Right lobe of liver (tissue), 6 donors: ENCODE results near the gene LYZ. TPM values are rescaled to one million over a fixed set of nuclear protein-coding genes. Genes with fewer than 3 reads are reported as not detected.

ENCODE experiments used
- ATAC-seq, 4 donors: fragments of 200-7000 bp; cut with Tn5 transposase; one replicate each; pipeline ENCODE4 v1.9.1; 2020; ENCODE audit warnings: mild to moderate bottlenecking in 4 of 4, moderate library complexity in 4 of 4
- DNase-seq, 3 donors: peaks; one replicate each; pipeline ENCODE4 v3.0.0-alpha.2; 2020
- H3K27ac ChIP-seq, 3 donors: fragments of 200-600 bp; one replicate each; pipeline ENCODE4 v1.8.0; 2022
- H3K27me3 ChIP-seq, 2 donors: fragments of 200-600 bp; one replicate each; pipeline ENCODE4 v1.8.0; 2022
- H3K36me3 ChIP-seq, 4 donors: fragments of 200-600 bp; sonication (generic) in 1 of 4; one replicate each; pipeline versions ENCODE4 v1.5.1 to v1.8.0; 2017 to 2022; ENCODE audit warnings: control low read depth in 1 of 4
- H3K4me1 ChIP-seq, 4 donors: fragments of 200-600 bp; sonication (generic) in 1 of 4; one replicate each; pipeline versions ENCODE4 v1.5.1 to v1.8.0; 2017 to 2022; ENCODE audit warnings: control low read depth in 1 of 4
- H3K4me3 ChIP-seq, 3 donors: fragments of 200-600 bp; one replicate each; pipeline ENCODE4 v1.8.0; 2022
- H3K9me3 ChIP-seq, 4 donors: fragments of 200-600 bp; sonication (generic) in 1 of 4; one replicate each; pipeline versions ENCODE4 v1.5.1 to v1.8.0; 2017 to 2022; ENCODE audit warnings: control low read depth in 1 of 4
- POLR2A ChIP-seq: fragments of 450-650 bp; IDR thresholded peaks from one replicate; pipeline ENCODE4 v1.6.1; 2017; ENCODE audit warnings: antibody characterized with exemption, mild to moderate bottlenecking
- WGBS: methylation state at CpG from one replicate; pipeline ENCODE4 v1.1.6; 2018; ENCODE audit warnings: low coverage, low lambda C conversion rate; ENCODE audit not compliant: insufficient coverage; ENCODE audit errors: missing lambda C conversion rate; 5-methylcytosine and 5-hydroxymethylcytosine counted together
- intact Hi-C, 2 donors: fragments of 100-400 bp; cut with DNase I; formaldehyde crosslinking; loops; one replicate each; pipeline versions ENCODE4 v1.11.2 to v1.14.1; 2022
- total RNA-seq, 6 experiments: library from RNA; depleted of rRNA in 2 of 6; stranded (reverse); fragments of >200 nt in 2 of 6; fragmentation: NEBNext Ultra II Directional in 3 of 6; extraction: Animal tissue kit (Norgen Biotek cat#: 25700) in 3 of 6; gene quantifications; one replicate each; pipeline versions ENCODE4 v1.1.0 to v1.2.4, GENCODE V29; 2016 to 2023
- TF ChIP-seq, protein P1 (sequence below), 4 donors: fragments of 200-600 bp in 3 of 4; fragments of 450-650 bp in 1 of 4; IDR thresholded peaks; one replicate each; pipeline versions ENCODE4 v1.5.1 to v1.8.0; 2016 to 2022; ENCODE audit warnings: antibody characterized with exemption in 4 of 4, mild to moderate bottlenecking in 2 of 4
- donor health status: DM: no; HTN: yes; CAD: no.
- donor health status: DM: no; HTN: no; CAD: no.
- donor health status: DM: no; HTN: no; CAD: no.
- donor health status: DM: no; HTN: yes; CAD: no.
- donor health status: DM: no; HTN: yes; CAD: no.

LYZ gene
- total RNA-seq, 6 experiments from 2014 or later, result 3.5 to 69.9 (median 18.8) TPM

DNA sequence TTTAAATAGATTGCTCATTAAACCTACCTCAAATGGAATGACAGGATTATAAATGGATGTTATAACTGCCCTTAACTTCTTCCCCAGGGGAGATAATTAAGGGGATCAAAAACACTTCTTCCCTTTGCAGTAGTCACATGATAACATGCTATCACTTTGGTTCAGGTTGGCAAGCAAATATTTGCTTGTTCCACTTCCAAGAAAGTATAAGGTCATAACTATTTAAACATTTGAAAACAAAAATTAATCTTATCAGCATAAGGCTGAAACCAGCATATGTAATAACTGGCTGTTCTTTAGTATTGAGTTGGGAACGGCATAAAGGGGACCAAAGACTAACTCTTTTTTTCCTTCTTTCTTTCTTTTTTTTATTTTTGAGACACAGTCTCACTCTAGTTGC lies 2.4 kb upstream of the LYZ start:
- H3K36me3 ChIP-seq, result no peaks in the 10 kb centered on the region
- no peaks in the 10 kb centered on the region for H3K9me3 ChIP-seq
- DNase-seq, result no peak
- peak; percentile 32 to 74 (median 43) for ATAC-seq
- H3K27me3 ChIP-seq, result no peaks in the 10 kb centered on the region
- peak overlapping the region in 2 of 3 donors; percentile 41 to 57 for H3K27ac ChIP-seq
- WGBS, result 17% methylated on average over 1 of the region's 1 CpG
- intact Hi-C loops, result no loop called here
- TF ChIP-seq POLR2A, result no peak
- TF ChIP-seq, protein P1, sequence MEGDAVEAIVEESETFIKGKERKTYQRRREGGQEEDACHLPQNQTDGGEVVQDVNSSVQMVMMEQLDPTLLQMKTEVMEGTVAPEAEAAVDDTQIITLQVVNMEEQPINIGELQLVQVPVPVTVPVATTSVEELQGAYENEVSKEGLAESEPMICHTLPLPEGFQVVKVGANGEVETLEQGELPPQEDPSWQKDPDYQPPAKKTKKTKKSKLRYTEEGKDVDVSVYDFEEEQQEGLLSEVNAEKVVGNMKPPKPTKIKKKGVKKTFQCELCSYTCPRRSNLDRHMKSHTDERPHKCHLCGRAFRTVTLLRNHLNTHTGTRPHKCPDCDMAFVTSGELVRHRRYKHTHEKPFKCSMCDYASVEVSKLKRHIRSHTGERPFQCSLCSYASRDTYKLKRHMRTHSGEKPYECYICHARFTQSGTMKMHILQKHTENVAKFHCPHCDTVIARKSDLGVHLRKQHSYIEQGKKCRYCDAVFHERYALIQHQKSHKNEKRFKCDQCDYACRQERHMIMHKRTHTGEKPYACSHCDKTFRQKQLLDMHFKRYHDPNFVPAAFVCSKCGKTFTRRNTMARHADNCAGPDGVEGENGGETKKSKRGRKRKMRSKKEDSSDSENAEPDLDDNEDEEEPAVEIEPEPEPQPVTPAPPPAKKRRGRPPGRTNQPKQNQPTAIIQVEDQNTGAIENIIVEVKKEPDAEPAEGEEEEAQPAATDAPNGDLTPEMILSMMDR (IDR thresholded peaks at IDR 0.05), result no peak
- no peak overlapping the region for H3K4me3 ChIP-seq
- H3K4me1 ChIP-seq, result peaks cover 0 to 56% (median 17%) of the 10 kb centered on the region in 4 donors

DNA sequence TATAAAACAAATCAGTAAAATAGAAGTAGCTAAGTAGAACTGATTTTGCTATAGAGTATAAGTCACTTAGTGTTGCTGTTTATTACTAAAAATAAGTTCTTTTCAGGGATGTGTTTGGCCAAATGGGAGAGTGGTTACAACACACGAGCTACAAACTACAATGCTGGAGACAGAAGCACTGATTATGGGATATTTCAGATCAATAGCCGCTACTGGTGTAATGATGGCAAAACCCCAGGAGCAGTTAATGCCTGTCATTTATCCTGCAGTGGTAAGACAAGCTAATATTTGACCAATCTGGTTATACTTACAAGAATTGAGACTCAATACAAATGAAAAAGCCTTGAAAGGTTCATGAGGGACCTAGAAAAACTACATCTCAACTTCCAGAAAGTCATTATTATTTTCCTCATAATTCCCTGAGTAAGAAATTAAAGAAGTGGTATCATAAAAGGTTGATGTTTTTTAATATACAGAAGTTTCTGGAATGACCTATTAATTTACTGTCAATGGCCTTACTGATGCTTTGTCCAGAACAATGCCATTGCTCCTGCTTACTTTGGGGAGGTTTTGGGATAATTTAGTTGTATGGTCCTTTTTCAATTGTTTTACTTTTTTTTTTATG lies 1.9 kb downstream of the LYZ start:
- Histone ChIP-seq H3K4me3 (peak overlapping the region in 1 of 3 donors; percentile 14), H3K27ac (no peak overlapping the region), H3K9me3 (no peaks in the 10 kb centered on the region), H3K36me3 (no peaks in the 10 kb centered on the region), H3K27me3 (no peaks in the 10 kb centered on the region), H3K4me1 (peaks cover 0 to 24% (median 6%) of the 10 kb centered on the region in 4 donors)
- no peak for TF ChIP-seq POLR2A
- TF ChIP-seq, protein P1 (IDR thresholded peaks at IDR 0.05), result no peak
- DNase-seq (no peak), ATAC-seq (peak; percentile 37 to 65 (median 52))
- WGBS, result 8% methylated on average over 2 of the region's 2 CpGs
- intact Hi-C loops, result loop anchor here in 1 of 2 donors (10.0 kb wide), 1 partner anchor 55 kb away; no protein-coding TSS in a partner anchor

DNA sequence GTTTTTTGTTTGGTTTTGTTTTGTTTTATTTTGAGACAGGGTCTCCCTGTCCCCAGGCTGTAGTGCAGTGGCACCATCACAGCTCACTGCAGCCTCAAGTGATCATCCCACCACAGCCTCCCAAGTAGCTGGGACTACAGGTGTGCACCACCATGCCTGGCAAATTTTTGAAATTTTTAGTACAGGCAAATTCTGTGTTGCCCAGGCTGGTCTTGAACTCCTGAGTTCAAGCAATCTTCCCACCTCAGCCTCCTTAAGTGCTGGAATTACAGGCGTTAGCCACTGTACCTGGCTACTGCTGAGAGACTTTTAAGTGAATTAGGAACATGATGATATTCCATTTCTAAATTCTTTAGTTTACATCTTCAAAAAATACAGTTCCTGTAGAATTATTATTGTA lies 2.6 kb downstream of the LYZ start:
- DNase-seq (no peak), ATAC-seq (no peak)
- 92% methylated on average over 1 of the region's 1 CpG for WGBS
- TF ChIP-seq, protein P1 (IDR thresholded peaks at IDR 0.05), result no peak
- TF ChIP-seq POLR2A, result no peak
- Histone ChIP-seq H3K9me3 (no peaks in the 10 kb centered on the region), H3K27ac (no peak overlapping the region), H3K36me3 (no peaks in the 10 kb centered on the region), H3K4me1 (peaks cover 0 to 17% (median 3%) of the 10 kb centered on the region in 4 donors), H3K4me3 (no peak overlapping the region), H3K27me3 (no peaks in the 10 kb centered on the region)
- intact Hi-C loops, result loop anchor here in 1 of 2 donors (10.0 kb wide), 1 partner anchor 56 kb away; no protein-coding TSS in a partner anchor

DNA sequence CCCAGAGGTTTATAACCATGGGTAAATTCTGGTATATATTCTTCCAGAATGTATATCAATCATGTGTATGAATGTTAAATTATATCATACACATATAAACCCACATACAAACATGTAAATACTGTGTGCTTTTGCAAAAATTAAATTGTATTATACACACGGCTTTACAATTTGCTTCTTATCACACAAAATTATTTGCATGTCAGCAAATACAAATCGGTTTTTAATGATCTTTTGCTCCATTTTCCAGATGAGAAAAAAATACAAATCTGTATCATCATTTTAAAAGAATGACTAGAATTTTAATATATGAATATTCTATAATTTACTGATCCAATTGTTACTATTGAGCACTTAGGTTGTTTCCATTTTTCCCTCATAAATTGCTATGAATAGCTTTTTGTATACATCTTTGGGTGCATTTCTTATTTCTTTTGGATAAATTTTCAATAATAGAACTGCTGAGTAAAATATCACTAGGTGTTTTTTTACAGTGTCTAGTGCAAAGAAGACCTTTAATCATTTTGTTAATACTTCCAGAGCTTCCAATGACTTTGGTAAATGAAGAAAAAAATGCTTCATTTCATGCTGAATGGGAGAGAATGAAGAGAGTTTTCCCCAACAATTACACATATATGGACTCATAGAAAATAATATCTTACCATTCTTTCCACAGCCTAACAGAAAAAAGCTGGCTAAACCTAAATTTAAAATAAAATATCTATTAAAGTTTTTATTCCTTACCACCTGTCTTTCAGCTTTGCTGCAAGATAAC lies 3.5 kb downstream of the LYZ start:
- no peak overlapping the region for H3K27ac ChIP-seq
- WGBS, result 57% methylated on average over 2 of the region's 2 CpGs
- ATAC-seq, result no peak
- intact Hi-C loops, result loop anchor here in 1 of 2 donors (10.0 kb wide), 1 partner anchor 57 kb away; no protein-coding TSS in a partner anchor
- H3K36me3 ChIP-seq, result no peaks in the 10 kb centered on the region
- H3K9me3 ChIP-seq, result no peaks in the 10 kb centered on the region
- H3K4me3 ChIP-seq, result no peak overlapping the region
- no peak for DNase-seq
- H3K27me3 ChIP-seq, result no peaks in the 10 kb centered on the region
- peaks cover 0 to 9% (median 0%) of the 10 kb centered on the region in 4 donors for H3K4me1 ChIP-seq
- TF ChIP-seq, protein P1 (IDR thresholded peaks at IDR 0.05), result no peak
